EL (cell line): ENCODE measurements around the gene TMEM245.
A peak's percentile ranks its signal among the peaks of the same experiment; 100 is the strongest.
"Not testable (repeated sequence)": the region's sequence is repeated elsewhere in the genome, so short reads cannot be mapped to it uniquely, and the experiment has no call there.

Experiments
- DNase-seq: peaks from one replicate; pipeline ENCODE4 v3.0.0-alpha.2; 2016

Gene TMEM245

GRCh38 chr9:109132567-109133021 lies 12.8 kb upstream of the TMEM245 start:
- DNase-seq = no peak

DNA sequence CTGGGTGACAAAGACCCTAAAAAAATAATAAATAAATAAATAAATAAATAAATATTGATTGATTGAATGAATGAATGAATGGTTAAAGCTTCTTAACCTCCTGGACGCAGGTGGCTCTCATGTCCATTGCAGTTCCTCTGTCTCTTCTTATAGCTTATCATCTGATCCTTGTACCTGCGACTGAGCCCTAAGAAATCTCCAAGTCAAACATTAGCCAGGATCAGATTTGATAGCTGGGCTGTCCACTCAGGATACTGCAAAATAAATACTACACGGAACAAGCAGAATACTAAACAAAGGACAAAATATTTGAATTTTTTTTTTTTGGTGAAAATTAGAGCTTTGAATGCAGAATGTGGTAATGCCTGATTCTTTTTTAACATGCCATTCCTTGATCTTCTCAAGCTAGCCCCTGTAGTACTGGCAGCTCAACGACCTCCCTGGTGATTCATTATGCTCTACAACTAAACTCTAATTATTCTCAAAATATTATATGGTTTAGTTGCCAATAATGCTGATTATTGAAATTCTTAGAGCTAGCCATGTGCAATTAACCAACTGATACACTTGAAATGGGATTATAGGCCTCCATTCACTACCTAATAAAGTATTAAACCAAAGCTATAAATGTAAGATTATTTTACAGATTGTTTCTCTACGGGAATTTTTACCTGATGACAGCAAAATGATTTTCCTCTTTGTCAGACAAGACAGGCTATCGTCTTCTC lies 9.9 kb upstream of the TMEM245 start:
- no peak for DNase-seq

DNA sequence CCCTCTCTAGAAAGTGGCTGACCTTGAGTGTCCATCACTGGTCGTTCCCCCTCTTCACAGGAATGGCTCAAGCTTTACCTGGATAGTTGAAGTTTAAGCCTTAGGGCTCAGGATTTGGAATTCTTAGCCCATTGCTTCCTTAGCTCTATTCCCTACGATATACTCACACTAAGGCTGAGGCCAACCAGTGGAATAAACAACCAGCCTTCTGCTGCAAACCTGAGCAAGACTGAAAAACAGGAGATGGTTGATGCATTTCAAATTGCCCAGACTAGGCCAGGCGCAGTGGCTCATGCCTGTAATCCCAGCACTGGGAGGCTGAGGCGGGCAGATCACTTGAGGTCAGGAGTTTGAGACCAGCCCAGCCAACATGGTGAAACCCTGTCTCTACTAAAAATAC lies 6.9 kb upstream of the TMEM245 start:
- not testable (repeated sequence) for DNase-seq

- no peak for DNase-seq
Observed at GRCh38 chr9:109124121-109124520, 4.4 kb upstream of the TMEM245 start.

DNA sequence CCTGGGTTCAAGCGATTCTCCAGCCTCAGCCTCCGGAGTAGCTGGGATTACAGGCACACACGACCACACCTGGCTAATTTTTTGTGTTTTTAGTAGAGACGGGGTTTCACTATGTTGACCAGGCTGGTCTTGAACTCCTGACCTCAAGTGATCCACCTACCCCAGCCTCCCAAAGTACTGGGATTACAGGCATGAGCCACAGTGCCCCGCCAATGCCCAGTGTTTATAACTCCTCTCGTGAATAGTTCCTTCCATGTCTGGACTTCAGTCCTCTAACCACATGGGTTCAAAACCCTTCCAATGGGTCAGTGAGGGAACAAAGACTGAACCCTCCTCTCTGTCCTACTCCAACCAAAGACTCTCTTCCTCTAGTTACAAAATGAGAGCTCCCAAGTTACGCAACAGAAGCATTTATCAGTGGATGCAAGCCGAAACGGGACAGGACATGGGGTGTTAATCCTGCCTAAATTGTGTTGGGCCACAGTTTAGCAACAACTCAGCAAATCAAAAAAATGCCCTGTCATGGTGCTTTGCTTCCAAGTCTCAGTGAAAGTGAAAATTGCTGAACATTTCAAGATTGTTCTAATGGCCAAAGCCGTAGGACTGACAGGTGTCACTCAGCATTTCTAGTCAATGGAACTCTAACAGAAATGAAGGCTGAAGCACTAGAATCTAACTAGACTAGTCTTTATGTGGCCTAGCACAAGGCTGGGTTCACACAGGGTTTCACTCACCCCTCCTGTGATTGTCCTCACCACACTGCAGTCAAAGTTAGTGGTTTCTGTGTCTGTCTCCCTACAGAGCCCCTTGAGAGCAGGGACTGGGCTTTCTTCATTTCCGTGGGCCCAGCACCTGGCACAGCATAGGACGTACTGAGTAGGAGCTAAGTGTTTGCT lies 3.2 kb upstream of the TMEM245 start:
- no peak for DNase-seq

DNA sequence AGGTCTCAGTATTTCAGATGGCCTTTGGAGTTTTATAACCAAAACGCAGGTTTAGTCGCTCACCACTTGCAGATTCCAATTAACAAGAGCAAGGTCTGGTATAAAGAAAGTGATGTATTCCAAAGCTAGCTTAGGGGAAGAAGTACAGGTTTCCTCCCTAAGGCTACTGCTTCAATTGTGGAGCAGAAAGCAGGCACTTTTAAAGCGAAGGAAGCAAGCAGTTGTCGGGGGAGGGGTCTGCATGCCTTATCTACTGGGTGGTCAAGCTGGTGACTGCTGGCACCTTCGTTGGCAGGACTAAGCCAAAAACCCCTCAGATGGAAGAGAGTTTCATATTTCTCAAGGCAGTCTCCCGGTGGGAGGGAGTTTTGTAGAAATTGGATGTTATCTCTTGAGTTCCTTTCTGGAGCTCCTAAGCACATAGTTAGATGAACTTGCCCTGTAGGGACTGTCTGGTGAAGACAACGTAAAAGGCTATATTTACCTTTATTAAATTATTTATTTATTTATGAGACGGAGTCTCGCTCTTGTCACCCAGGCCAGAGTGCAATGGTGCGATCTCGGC lies 1.6 kb upstream of the TMEM245 start:
- DNase-seq = no peak

GRCh38 chr9:109120204-109120789 lies 550 bp upstream of the TMEM245 start:
- DNase-seq = peak; percentile 17

- DNase-seq = peak; percentile 40
Observed at GRCh38 chr9:109118808-109119438, 824 bp downstream of the TMEM245 start.

DNA sequence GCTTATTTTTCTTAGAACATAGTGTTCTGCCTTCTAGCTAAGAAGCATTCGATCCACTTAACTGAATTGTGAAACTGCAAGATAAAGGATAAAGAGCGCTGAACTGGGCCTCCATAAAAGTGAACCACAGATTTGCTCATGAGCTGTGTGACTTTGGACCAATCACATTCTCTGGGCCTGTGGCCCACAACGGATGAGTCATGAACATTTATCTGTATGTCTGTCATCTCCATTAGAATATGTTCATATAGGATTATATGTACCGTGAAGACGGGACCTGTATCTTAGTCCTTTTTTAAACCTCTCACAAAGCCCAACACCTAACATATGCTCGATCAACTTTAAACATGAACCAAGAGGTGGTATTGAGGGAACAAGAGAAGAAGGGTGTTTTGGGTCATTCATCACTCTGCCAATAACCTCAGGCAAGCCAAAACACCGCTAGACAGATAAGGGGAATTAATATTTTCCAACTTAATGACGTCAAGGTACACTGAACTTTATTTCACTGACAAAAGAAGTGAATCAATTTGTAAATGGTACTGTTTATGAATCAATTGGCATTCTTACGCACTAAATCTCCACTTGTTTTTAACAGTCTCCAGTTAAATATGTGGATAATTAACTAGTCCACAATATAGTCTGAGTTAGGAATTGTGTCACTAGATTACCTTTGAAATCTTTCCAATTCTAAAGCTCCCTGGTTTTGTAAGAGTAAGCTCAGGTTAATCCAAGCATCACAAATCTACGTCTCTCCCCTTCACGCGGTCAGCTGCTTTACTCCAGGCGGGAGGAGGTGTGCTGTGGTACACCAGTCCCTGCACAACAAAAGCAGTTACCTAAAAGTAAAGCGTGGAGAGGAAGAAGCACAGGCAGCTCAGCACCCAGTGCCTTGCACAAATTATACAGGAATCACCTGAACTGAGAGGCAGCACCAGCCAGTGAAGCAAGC lies 1.6 kb downstream of the TMEM245 start:
- DNase-seq = peak; percentile 91

DNA sequence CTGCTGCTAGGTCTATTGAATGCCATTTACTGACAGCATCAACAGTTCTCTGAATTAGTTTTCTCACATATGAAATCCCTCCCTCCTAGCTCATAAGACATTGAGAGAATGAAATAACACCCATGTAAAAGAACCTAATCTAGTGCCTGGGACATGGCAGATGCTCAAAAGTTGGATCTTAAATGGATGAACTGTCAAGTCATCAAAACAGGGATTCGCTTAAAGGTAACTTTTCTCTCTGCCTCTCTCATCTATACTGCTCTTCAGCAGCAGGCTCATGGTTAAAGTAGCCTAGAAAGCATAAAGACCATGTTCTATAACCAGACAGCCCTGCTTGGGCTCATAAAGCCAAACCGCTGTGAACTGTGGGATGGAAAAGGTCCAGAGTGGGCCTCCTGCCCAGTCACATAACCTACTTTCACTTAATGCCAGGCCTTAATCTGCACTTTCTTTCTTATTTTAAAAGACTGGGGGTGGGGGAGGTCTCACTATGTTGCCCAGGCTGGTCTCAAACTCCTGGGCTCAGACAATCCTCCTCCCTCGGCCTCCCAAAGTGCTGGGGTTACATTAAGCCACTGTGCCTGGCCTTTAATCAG lies 3.7 kb downstream of the TMEM245 start:
- DNase-seq = no peak

DNA sequence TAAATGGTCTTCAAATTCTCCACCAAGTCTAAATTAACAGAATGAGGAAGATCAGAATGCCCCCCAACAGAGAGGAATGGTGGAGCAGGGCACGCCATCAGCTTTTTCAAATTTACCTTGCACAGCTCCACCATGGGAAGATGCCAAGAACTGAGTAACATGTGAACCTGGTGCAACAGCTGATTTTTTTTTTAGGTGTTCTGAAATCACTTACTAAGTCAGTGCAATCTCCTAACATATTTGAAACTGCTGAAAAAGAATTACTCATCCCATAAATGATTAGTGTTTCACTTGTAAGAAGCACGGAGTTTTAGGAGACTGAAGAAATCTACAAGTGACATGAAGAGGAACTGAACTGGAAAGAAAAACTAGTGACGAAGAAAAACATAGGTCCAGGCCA lies 5.1 kb downstream of the TMEM245 start:
- DNase-seq = peak; percentile 37

DNA sequence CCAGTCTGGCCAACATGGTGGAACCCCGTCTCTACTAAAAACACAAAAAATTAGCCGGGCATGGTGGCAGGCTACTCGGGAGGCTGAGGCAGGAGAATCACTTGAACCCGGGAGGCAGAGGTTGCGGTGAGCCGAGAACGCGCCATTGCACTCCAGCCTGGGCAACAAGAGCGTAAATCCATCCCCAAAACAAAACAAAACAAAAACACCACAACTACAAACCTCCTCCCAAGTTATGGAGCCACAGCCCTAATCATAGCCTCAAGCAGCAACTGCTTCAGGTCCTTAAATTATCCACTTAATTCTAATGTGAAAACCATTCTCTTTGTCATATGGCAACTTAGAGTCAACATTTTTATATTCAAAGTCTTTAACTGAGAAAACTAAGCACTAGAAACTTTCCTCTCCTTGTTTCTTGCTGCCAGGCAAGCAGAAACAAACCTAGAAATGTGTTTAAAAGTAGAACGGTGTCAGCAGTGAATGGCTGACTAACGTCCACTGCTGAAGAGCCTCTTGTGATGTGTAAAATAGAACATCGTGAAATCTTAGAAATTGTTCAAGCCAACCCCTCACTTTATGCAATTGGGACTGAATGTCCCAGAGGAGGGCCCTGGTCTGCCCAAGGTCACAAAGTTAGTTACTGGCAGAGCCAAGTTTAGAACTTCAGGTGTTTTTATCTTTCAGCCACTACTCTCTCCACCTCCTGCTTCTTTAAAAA lies 5.7 kb downstream of the TMEM245 start:
- DNase-seq = no peak

DNA sequence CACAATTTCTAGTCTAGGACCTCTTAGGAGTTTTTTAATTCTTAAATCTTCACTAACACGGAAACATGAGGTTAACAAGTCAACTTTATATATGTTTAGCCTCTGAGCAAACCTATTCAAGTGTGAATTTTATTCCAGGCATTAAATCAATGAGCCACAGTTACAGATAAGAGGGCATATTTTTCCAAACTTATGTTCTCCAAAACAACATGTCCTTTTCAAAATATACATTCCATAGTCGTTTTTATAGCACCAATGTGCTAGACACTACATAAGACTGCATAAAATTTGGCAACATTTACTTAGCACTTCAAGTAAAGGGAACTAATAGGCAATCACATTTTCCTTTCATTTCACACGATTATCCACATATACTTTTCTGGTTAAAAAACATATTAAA lies 6.5 kb downstream of the TMEM245 start:
- DNase-seq = no peak

GRCh38 chr9:109110329-109111021 lies 9.3 kb downstream of the TMEM245 start:
- peak; percentile 78 for DNase-seq

DNA sequence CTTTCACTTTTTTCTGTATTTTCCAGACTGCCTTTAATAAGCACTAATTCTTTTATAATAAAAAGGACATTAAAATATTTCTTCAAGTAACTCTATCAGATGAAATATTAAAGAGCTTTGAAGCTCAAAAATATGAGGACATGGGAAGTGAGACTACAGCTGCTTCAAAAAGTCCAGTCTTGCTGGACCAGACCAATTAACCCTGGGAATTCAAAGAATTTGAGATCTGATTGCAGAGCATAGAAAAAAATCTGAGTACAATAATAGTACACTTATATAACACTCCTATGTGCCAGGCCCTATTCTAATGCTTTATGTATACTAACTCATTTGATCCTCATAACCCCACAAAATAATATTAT lies 9.8 kb downstream of the TMEM245 start:
- DNase-seq = peak; percentile 57

GRCh38 chr9:109108318-109108717 lies 11.4 kb downstream of the TMEM245 start:
- DNase-seq = peak; percentile 72

- peak; percentile 84 for DNase-seq
Observed at GRCh38 chr9:109107402-109108240, 12.1 kb downstream of the TMEM245 start.

DNA sequence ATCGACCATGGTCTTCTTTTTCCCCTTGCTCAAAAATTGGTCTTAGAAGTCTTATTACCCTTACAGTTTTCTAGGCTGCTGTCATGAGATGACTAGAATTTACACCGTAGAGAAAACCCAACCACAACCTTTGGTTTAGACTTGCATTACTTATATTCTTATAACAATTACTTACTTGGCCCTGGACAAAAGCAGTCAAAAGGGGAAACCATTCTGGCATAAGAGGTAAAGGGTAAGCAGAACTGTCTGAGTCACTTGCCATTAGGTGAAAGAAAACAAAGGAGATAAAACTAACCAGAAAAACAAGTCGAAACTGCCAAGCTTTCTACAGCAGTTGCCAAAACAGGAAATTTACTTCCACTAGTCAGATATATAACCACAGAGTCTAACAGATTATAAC lies 17.9 kb downstream of the TMEM245 start:
- DNase-seq = peak; percentile 30

GRCh38 chr9:109101202-109101595 lies 18.5 kb downstream of the TMEM245 start:
- DNase-seq = no peak
